ENCODE measurements around the gene NME7.
"Not testable (repeated sequence)": the region's sequence is repeated elsewhere in the genome, so short reads cannot be mapped to it uniquely, and the experiment has no call there.

Gene NME7

DNA sequence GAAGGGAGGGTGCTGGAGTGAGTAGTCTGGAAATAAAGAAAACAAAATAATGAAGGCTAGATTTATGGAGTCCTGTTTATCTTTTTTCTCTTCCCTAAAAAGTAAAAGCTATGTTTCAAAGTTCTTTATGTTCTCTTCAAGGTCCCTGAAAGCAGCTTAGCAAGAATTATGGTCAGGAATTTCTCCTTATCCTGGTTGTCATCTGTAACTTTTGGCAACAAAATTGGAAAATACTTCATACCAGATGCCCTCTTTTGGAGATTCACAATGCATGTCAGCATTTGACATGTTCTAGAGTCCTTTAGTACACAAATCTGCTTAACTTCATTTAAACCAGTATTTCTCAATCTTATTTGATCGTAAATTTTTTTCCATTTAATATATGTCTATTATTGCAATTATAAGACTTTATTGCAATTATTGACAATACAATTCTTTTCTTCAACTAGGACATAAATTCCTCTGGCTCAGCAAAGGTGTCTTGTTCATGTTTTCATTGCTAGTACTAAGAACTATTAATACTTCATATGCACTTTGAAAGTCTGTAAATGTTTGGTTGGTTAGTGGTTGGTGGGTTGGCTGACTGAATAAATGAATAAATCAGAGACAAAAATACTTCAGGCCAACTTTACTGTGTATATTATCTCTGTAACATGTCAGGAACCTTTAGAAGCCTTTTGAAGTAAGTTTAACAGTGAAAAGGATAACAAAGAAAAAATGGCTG lies 159.6 kb downstream of the NME7 start:
- Mint-ChIP-seq H3K36me3 (ENCODE audit: low read depth) (no peaks in the 10 kb centered on the region), H3K27ac (no peak overlapping the region), H3K27me3 (no peaks in the 10 kb centered on the region), H3K9me3 (no peaks in the 10 kb centered on the region), H3K4me1 (ENCODE audit: low read depth) (no peaks in the 10 kb centered on the region), H3K4me3 (no peak overlapping the region)
- intact Hi-C loops (cut with micrococcal nuclease) = no loop called here

DNA sequence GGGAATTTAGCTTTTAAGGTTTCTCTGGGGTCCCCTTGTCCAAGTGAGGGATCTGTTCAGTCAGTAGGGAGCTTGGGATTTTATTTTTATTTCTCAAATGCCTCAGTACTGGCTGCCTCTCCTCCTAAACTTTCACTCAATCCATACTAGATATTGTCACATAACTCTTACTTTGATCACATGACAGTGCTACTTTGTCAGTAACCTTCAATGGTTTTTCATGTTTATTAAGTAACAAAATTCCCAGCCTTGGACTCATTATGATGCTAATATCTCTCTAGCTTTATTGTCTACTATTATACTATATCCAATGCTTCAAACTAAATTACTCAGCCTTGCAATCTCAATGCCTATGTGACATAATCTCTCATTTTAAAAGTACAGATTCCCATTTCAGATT lies 163.4 kb downstream of the NME7 start:
- Mint-ChIP-seq H3K4me3 (no peak overlapping the region), H3K27me3 (no peaks in the 10 kb centered on the region), H3K27ac (no peak overlapping the region), H3K4me1 (ENCODE audit: low read depth) (no peaks in the 10 kb centered on the region), H3K9me3 (no peaks in the 10 kb centered on the region), H3K36me3 (ENCODE audit: low read depth) (no peaks in the 10 kb centered on the region)
- intact Hi-C loops (cut with micrococcal nuclease) = no loop called here

- H3K4me3 Mint-ChIP-seq = no peak overlapping the region
- H3K27ac Mint-ChIP-seq = no peak overlapping the region
- H3K9me3 Mint-ChIP-seq = no peaks in the 10 kb centered on the region
- no peaks in the 10 kb centered on the region for H3K4me1 Mint-ChIP-seq (ENCODE audit: low read depth)
- H3K27me3 Mint-ChIP-seq = no peaks in the 10 kb centered on the region
- intact Hi-C loops (cut with micrococcal nuclease) = no loop called here
- H3K36me3 Mint-ChIP-seq (ENCODE audit: low read depth) = no peaks in the 10 kb centered on the region
Observed at GRCh38 chr1:169202791-169203665, 164.6 kb downstream of the NME7 start.

GRCh38 chr1:169201084-169201619 lies 166.4 kb downstream of the NME7 start:
- Mint-ChIP-seq H3K9me3 (no peaks in the 10 kb centered on the region), H3K4me3 (no peak overlapping the region), H3K27ac (no peak overlapping the region), H3K27me3 (no peaks in the 10 kb centered on the region), H3K4me1 (ENCODE audit: low read depth) (no peaks in the 10 kb centered on the region), H3K36me3 (ENCODE audit: low read depth) (no peaks in the 10 kb centered on the region)
- intact Hi-C loops (cut with micrococcal nuclease) = no loop called here

GRCh38 chr1:169200319-169200718 lies 167.3 kb downstream of the NME7 start:
- no peaks in the 10 kb centered on the region for H3K36me3 Mint-ChIP-seq (ENCODE audit: low read depth)
- H3K27me3 Mint-ChIP-seq = no peaks in the 10 kb centered on the region
- intact Hi-C loops (cut with micrococcal nuclease) = no loop called here
- H3K4me3 Mint-ChIP-seq = no peak overlapping the region
- H3K9me3 Mint-ChIP-seq = no peaks in the 10 kb centered on the region
- H3K27ac Mint-ChIP-seq = no peak overlapping the region
- H3K4me1 Mint-ChIP-seq (ENCODE audit: low read depth) = no peaks in the 10 kb centered on the region

- H3K27me3 Mint-ChIP-seq = no peaks in the 10 kb centered on the region
- H3K27ac Mint-ChIP-seq = no peak overlapping the region
- intact Hi-C loops (cut with micrococcal nuclease) = no loop called here
Observed at GRCh38 chr1:169196581-169196980, 171.0 kb downstream of the NME7 start.

DNA sequence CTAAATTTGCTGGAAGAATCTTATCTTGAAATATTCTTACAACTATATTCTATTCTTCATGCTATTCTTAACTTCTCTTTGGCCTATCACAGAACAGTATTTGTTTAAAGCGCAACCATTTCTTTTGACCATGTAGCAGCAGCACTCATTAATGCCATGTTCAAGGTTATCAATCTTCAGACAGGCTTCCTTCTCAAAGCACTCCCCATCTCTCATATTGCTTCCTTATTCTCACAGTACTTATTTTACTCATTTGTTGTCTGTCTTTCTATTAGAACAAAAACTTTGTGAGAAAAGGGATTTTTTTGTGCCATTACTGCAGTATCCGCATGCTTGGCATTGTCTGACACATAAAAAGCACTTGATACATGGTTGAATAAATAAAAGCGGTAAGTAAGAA lies 171.4 kb downstream of the NME7 start:
- Mint-ChIP-seq H3K36me3 (ENCODE audit: low read depth) (no peaks in the 10 kb centered on the region), H3K9me3 (no peaks in the 10 kb centered on the region), H3K27me3 (no peaks in the 10 kb centered on the region), H3K27ac (no peak overlapping the region), H3K4me3 (no peak overlapping the region), H3K4me1 (ENCODE audit: low read depth) (no peaks in the 10 kb centered on the region)
- intact Hi-C loops (cut with micrococcal nuclease) = no loop called here

More at GRCh38 chr1:169196581-169196980, 171.0 kb downstream of the NME7 start:
- Mint-ChIP-seq H3K9me3 (no peaks in the 10 kb centered on the region), H3K4me1 (ENCODE audit: low read depth) (no peaks in the 10 kb centered on the region), H3K4me3 (no peak overlapping the region), H3K36me3 (ENCODE audit: low read depth) (no peaks in the 10 kb centered on the region)

DNA sequence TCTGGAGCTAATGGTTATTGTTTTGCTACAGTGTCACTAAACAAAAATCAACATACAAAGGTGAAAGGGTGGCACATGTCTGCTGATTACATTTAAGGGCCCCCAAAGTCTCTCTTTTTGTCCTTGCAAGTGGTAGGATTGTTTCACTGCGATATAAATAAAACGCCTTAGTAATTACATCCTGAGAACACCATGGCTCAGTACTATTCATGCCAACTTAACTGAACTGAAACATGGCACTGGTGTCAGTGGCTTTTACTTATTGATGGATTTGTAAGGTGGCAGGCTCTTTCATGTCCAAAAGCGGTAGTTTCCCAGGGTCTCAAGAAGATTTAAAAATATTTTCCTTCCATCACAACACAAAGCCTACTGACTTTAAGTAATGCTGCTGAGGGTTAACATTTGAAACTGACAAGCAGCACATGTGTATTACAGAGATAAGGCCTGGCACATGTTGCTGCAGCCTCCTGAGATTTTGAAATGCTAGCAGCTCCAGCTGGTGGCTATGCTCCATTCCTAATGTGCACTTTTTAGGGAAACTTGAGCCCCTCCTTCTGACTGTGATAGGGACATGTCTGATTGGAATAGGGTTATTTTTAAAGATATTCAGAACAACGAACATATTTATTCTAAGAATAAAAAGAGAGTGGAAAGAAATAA lies 174.3 kb downstream of the NME7 start:
- no peak overlapping the region for H3K4me3 Mint-ChIP-seq
- no peaks in the 10 kb centered on the region for H3K4me1 Mint-ChIP-seq (ENCODE audit: low read depth)
- H3K27ac Mint-ChIP-seq = no peak overlapping the region
- no peaks in the 10 kb centered on the region for H3K9me3 Mint-ChIP-seq
- no peaks in the 10 kb centered on the region for H3K27me3 Mint-ChIP-seq
- H3K36me3 Mint-ChIP-seq (ENCODE audit: low read depth) = no peaks in the 10 kb centered on the region
- intact Hi-C loops (cut with micrococcal nuclease) = no loop called here

DNA sequence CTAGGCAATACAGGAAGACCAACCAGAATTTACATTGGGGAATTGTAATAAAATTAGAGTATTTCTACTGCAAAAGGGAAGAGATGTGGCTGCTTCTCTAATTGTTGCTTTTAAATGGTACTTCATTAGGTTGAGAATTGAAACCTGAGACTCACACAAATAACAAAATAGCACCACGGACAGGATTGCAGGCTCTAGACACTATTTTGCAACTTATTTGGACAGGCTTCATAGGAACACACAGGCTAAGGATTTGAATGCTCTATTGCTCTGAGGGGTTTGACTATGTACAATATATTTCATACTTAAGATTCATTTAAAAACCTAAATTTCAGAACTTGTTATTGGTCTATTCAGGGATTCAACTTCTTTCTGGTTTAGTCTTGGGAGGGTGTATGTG lies 181.5 kb downstream of the NME7 start:
- Mint-ChIP-seq H3K4me1 (ENCODE audit: low read depth) (no peaks in the 10 kb centered on the region), H3K27ac (no peak overlapping the region), H3K27me3 (no peaks in the 10 kb centered on the region), H3K36me3 (ENCODE audit: low read depth) (no peaks in the 10 kb centered on the region), H3K9me3 (no peaks in the 10 kb centered on the region), H3K4me3 (no peak overlapping the region)
- intact Hi-C loops (cut with micrococcal nuclease) = loop anchor here (10.0 kb wide), 1 partner anchor 109 kb away; no protein-coding TSS in a partner anchor

DNA sequence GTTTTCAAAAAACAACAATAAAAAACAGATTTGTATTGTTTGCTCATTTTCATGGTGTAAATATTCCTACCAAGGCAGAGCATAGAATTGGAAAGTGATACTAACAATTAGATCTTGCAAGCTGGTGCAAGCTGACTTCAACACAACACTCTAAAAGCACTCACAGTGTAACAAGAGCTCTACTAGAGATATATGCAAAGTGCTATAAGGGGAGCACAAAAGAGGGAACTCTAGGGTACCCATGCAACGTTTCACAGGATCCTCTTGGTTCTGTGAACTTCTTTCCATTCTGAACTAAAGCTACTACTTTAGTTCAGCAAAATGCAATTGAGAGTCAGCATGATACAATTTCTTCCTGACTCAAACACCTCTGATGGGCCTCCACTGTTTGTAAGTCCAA lies 182.8 kb downstream of the NME7 start:
- Mint-ChIP-seq H3K4me1 (ENCODE audit: low read depth) (no peaks in the 10 kb centered on the region), H3K27me3 (no peaks in the 10 kb centered on the region), H3K36me3 (ENCODE audit: low read depth) (no peaks in the 10 kb centered on the region), H3K27ac (no peak overlapping the region), H3K4me3 (no peak overlapping the region), H3K9me3 (no peaks in the 10 kb centered on the region)
- intact Hi-C loops (cut with micrococcal nuclease) = loop anchor here (10.0 kb wide), 1 partner anchor 110 kb away; no protein-coding TSS in a partner anchor

DNA sequence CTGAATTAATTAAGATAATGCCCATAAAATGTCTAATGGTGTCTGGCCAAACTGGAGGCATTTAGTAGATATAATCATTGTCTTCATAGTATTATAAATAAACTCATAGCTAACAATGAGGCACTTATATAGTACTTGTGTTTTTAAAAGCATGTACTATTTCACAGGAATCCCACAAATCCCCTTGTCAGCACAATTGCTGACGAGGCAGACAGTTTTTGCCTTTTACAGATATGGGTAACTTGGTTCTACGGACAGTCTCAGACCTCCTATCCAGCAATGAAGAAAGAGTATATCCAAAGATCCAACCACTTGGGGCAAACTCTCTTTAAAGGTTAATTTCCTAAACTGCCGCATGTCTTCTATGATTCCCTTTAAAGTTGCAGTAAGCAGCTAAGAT lies 187.4 kb downstream of the NME7 start:
- intact Hi-C loops (cut with micrococcal nuclease) = loop anchor here (10.0 kb wide), 1 partner anchor 115 kb away; no protein-coding TSS in a partner anchor
- Mint-ChIP-seq H3K4me3 (no peak overlapping the region), H3K9me3 (no peaks in the 10 kb centered on the region), H3K27ac (no peak overlapping the region), H3K27me3 (no peaks in the 10 kb centered on the region), H3K36me3 (ENCODE audit: low read depth) (no peaks in the 10 kb centered on the region), H3K4me1 (ENCODE audit: low read depth) (peaks cover 5% of the 10 kb centered on the region)

GRCh38 chr1:169179431-169179830 lies 188.2 kb downstream of the NME7 start:
- H3K27me3 Mint-ChIP-seq; H3K4me1 Mint-ChIP-seq (ENCODE audit: low read depth); intact Hi-C loops (cut with micrococcal nuclease); H3K4me3 Mint-ChIP-seq; H3K27ac Mint-ChIP-seq; H3K9me3 Mint-ChIP-seq; H3K36me3 Mint-ChIP-seq (ENCODE audit: low read depth): not testable (repeated sequence)

- no peaks in the 10 kb centered on the region for H3K27me3 Mint-ChIP-seq
- no peak overlapping the region for H3K4me3 Mint-ChIP-seq
- no peaks in the 10 kb centered on the region for H3K9me3 Mint-ChIP-seq
- no peak overlapping the region for H3K27ac Mint-ChIP-seq
- intact Hi-C loops (cut with micrococcal nuclease) = no loop called here
- peaks cover 5% of the 10 kb centered on the region for H3K4me1 Mint-ChIP-seq (ENCODE audit: low read depth)
- no peaks in the 10 kb centered on the region for H3K36me3 Mint-ChIP-seq (ENCODE audit: low read depth)
Observed at GRCh38 chr1:169175461-169175860, 192.1 kb downstream of the NME7 start.

DNA sequence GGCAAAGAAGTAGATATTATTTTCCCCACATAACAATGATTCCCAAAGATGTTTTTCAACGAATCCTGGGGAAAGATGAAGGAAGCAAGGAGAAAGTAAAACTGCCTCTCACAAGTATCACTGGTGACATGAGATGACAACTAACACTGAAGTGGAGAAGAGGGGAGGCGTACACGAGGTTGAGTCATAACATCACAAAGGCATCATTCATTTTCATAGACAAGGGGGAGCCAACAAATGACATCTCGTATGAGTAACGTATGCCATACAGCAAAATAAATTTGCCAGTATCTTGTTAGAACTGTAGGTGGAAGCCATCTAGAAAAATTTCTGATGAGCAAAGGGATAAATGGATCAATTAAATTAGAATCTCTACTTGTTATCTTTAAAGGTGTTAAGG lies 204.5 kb downstream of the NME7 start:
- H3K4me3 Mint-ChIP-seq = no peak overlapping the region
- no peaks in the 10 kb centered on the region for H3K4me1 Mint-ChIP-seq (ENCODE audit: low read depth)
- intact Hi-C loops (cut with micrococcal nuclease) = no loop called here

More for the DNA sequence above, 204.5 kb downstream of the NME7 start:
- H3K9me3 Mint-ChIP-seq = no peaks in the 10 kb centered on the region
- no peaks in the 10 kb centered on the region for H3K36me3 Mint-ChIP-seq (ENCODE audit: low read depth)
- no peaks in the 10 kb centered on the region for H3K27me3 Mint-ChIP-seq
- no peak overlapping the region for H3K27ac Mint-ChIP-seq

Measured in dendritic cell treated with granulocyte-macrophage colony-stimulating factor and Interleukin-4, amounts not matched to agents 40 ng/mL and 50 ng/mL, for 4 days (primary cell).